Aorta (tissue), 5 donors: Measurements from ENCODE around the gene PTPRM. TPM values are rescaled to one million over a fixed set of nuclear protein-coding genes. Genes with fewer than 3 reads are reported as not detected.

Source experiments
- ATAC-seq: fragments of 200-7000 bp; cut with Tn5 transposase; one replicate; pipeline ENCODE4 v1.9.1; 2022; ENCODE audit warnings: moderate library complexity; ENCODE audit not compliant: low FRiP score
- DNase-seq, 2 donors: peaks; one replicate each; pipeline ENCODE4 v3.0.0-alpha.2; 2020
- H3K27ac ChIP-seq, 2 donors: one replicate each; pipeline ENCODE4 v1.5.1; 2013; ENCODE audit warnings: low read length in 2 of 2, mild to moderate bottlenecking in 2 of 2, moderate library complexity in 2 of 2, control low read depth in 1 of 2, inconsistent platforms in 1 of 2, low read depth in 1 of 2
- H3K27me3 ChIP-seq, 2 donors: one replicate each; pipeline ENCODE4 v1.6.1; 2013; ENCODE audit warnings: control low read depth in 1 of 2, low read length in 1 of 2, mild to moderate bottlenecking in 1 of 2, moderate library complexity in 1 of 2; ENCODE audit not compliant: insufficient read depth in 2 of 2, control insufficient read depth in 1 of 2
- H3K36me3 ChIP-seq, 2 donors: one replicate each; pipeline ENCODE4 v1.6.1; 2013; ENCODE audit warnings: control low read depth in 1 of 2, low read length in 1 of 2, mild to moderate bottlenecking in 1 of 2; ENCODE audit not compliant: insufficient read depth in 2 of 2, control insufficient read depth in 1 of 2
- H3K4me1 ChIP-seq, 2 donors: one replicate each; pipeline ENCODE4 v1.6.1; 2013; ENCODE audit warnings: low read length in 2 of 2, control low read depth in 1 of 2, mild to moderate bottlenecking in 1 of 2, moderate library complexity in 1 of 2; ENCODE audit not compliant: insufficient read depth in 2 of 2, control insufficient read depth in 1 of 2
- H3K4me3 ChIP-seq, 2 donors: one replicate each; pipeline ENCODE4 v1.5.1; 2013; ENCODE audit warnings: low read length in 2 of 2, control low read depth in 1 of 2, mild to moderate bottlenecking in 1 of 2
- H3K9me3 ChIP-seq: one replicate; pipeline ENCODE4 v1.6.1; 2013; ENCODE audit warnings: mild to moderate bottlenecking, low read length; ENCODE audit not compliant: control insufficient read depth
- WGBS, 2 donors: extraction: QIAGEN DNeasy Blood & Tissue Kit; methylation state at CpG; one replicate each; pipeline ENCODE4 v1.1.7; 2013; 5-methylcytosine and 5-hydroxymethylcytosine counted together
- intact Hi-C, 2 donors: fragments of 100-400 bp; cut with DNase I; formaldehyde crosslinking; loops; one replicate each; pipeline versions ENCODE4 v1.14.2 to v1.15.0; 2022
- polyA plus RNA-seq, 2 donors: library from polyadenylated mRNA; stranded (reverse); fragments of 200-250 nt; gene quantifications; one replicate each; pipeline ENCODE4 v1.2.3, GENCODE V29; 2013
- total RNA-seq, 2 donors: library from RNA; stranded (reverse); fragmentation: NEBNext Ultra II Directional; extraction: Animal tissue kit (Norgen Biotek cat#: 25700); gene quantifications; one replicate each; pipeline ENCODE4 v1.2.1, GENCODE V29; 2021
- donor health status: healthy with polysubstance abuse.
- donor health status: Bipolar disorder and iron deficiency.
- donor health status: DM: no; HTN: no; CAD: no.
- donor health status: DM: no; HTN: no; CAD: no.
- donor health status: DM: yes; HTN: yes; CAD: no.

PTPRM gene
- total and polyA plus RNA-seq, 4 donors: 10.6 to 98.9 (median 65.6) TPM

- Histone ChIP-seq H3K4me3 (no peak overlapping the region), H3K27ac (no peak overlapping the region), H3K4me1 (no peaks in the 10 kb centered on the region), H3K27me3 (no peaks in the 10 kb centered on the region), H3K9me3 (no peaks in the 10 kb centered on the region), H3K36me3 (no peaks in the 10 kb centered on the region)
- DNase-seq (no peak), ATAC-seq (no peak)
- intact Hi-C loops: no loop called here
- 97 to 99% methylated on average over 4 of the region's 4 CpGs for WGBS, 2 donors
Observed at GRCh38 chr18:8030201-8030600, 463.1 kb downstream of the PTPRM start.

DNA sequence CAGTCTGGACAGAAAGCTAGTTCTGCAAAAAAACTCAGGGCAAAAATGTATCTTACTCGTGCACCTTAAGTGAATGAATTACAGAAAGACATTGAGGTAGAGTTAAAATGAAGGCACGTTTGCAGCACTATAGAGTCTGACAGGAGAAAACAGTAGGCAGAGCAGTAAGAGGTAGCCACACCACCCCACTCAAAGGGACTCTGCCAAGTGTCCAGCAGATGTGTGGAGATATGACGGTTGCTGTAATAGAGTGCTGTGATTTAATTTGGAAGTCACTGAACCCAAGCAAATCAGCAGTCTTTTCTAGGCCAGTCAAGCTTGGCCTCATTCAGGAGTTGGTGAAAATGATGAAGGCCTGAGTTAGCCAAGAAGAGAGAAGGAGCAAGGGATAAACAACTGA is 464.4 kb downstream of the PTPRM start:
- 87 to 88% methylated on average over 3 of the region's 3 CpGs for WGBS, 2 donors
- Histone ChIP-seq H3K4me1 (no peaks in the 10 kb centered on the region), H3K9me3 (no peaks in the 10 kb centered on the region)

DNA sequence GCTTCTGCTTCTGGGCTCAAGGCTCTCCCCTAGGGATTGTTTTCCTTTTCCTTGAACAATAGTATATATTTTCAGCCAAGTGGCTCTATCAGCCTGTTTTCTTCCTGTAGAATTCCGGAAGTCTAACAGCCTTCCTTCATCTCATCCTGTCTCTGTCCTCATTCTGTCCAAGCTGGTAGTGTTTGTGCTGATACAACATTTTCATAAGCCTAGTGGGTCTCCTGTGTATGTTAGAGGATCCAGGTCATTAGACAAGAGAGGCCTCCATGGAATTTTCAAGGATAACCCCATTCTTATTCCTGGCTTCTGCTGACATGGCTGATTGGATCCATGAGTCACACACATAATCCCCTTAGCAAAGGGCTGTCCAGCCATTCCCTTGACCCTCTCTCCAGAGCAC is 467.6 kb downstream of the PTPRM start:
- no peaks in the 10 kb centered on the region for H3K27me3 ChIP-seq
- 96 to 100% methylated on average over 1 of the region's 1 CpG for WGBS, 2 donors
- no peak overlapping the region for H3K4me3 ChIP-seq
- no peaks in the 10 kb centered on the region for H3K36me3 ChIP-seq
- no peak for DNase-seq
- intact Hi-C loops: no loop called here
- H3K27ac ChIP-seq: no peak overlapping the region
- H3K9me3 ChIP-seq: no peaks in the 10 kb centered on the region
- no peak for ATAC-seq
- no peaks in the 10 kb centered on the region for H3K4me1 ChIP-seq

More for the DNA sequence above, 464.4 kb downstream of the PTPRM start:
- no peak for ATAC-seq
- intact Hi-C loops: no loop called here
- no peak overlapping the region for H3K4me3 ChIP-seq
- DNase-seq: no peak
- H3K36me3 ChIP-seq: no peaks in the 10 kb centered on the region
- H3K27me3 ChIP-seq: no peaks in the 10 kb centered on the region
- H3K27ac ChIP-seq: no peak overlapping the region

DNA sequence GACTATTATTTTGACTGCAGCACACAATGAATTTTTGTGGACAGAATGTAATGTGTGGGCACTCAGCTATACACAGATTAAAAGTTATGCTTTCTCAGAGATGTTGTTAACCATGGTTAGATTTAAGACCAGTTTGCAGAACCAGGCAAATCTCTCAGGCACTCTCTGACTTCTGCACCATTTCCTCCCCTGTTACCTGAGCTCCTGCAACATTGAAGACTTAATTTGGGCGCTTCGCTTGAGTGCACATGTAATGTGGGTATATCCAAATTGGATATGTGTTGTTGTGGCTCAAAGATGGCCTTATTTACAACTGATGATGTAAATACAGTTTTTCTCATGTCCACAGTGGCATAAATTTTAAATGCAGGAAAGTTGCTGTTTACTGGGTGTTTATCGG is 469.4 kb downstream of the PTPRM start:
- ATAC-seq (no peak), DNase-seq (no peak)
- Histone ChIP-seq H3K27ac (no peak overlapping the region), H3K4me1 (no peaks in the 10 kb centered on the region), H3K27me3 (no peaks in the 10 kb centered on the region), H3K36me3 (no peaks in the 10 kb centered on the region), H3K9me3 (no peaks in the 10 kb centered on the region), H3K4me3 (no peak overlapping the region)
- 66 to 96% methylated on average over 3 of the region's 3 CpGs for WGBS, 2 donors
- intact Hi-C loops: no loop called here

- intact Hi-C loops: no loop called here
- 58 to 75% methylated on average over 1 of the region's 1 CpG for WGBS, 2 donors
- H3K27me3 ChIP-seq: no peaks in the 10 kb centered on the region
- no peaks in the 10 kb centered on the region for H3K9me3 ChIP-seq
- no peaks in the 10 kb centered on the region for H3K4me1 ChIP-seq
- ATAC-seq (no peak), DNase-seq (no peak)
- H3K36me3 ChIP-seq: no peaks in the 10 kb centered on the region
- H3K27ac ChIP-seq: no peak overlapping the region
- H3K4me3 ChIP-seq: no peak overlapping the region
Observed at GRCh38 chr18:8037296-8037695, 470.2 kb downstream of the PTPRM start.

GRCh38 chr18:8040021-8040420 is 472.9 kb downstream of the PTPRM start:
- Histone ChIP-seq H3K27me3 (no peaks in the 10 kb centered on the region), H3K4me1 (no peaks in the 10 kb centered on the region), H3K27ac (no peak overlapping the region), H3K4me3 (no peak overlapping the region), H3K9me3 (no peaks in the 10 kb centered on the region), H3K36me3 (no peaks in the 10 kb centered on the region)
- DNase-seq (no peak), ATAC-seq (no peak)
- intact Hi-C loops: no loop called here

- intact Hi-C loops: no loop called here
- DNase-seq (no peak), ATAC-seq (no peak)
- 77 to 80% methylated on average over 1 of the region's 1 CpG for WGBS, 2 donors
- no peak overlapping the region for H3K4me3 ChIP-seq
- H3K4me1 ChIP-seq: no peaks in the 10 kb centered on the region
- H3K9me3 ChIP-seq: no peaks in the 10 kb centered on the region
- no peak overlapping the region for H3K27ac ChIP-seq
- H3K27me3 ChIP-seq: no peaks in the 10 kb centered on the region
- no peaks in the 10 kb centered on the region for H3K36me3 ChIP-seq
Observed at GRCh38 chr18:8041526-8042111, 474.5 kb downstream of the PTPRM start.

DNA sequence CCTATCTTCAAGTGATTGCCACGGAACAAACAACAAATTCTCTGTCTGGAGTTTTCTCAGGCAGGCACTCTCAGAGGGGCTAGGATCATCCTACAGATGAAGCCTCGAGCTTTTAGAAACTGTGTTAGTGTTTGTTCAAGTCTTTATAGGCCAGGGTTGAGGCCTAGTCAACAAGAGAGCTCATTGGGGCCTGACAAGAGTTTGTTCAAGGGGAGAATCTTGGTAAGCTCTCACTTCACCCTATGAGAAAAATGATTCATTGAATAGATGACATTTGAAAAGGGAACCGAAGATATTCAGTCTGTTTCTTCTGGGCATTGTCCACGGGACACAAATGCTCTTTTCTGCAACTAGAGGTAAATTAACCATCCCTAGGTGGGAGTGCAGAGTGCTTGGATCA is 476.9 kb downstream of the PTPRM start:
- DNase-seq: no peak
- ATAC-seq: no peak
- WGBS, 2 donors: 68 to 70% methylated on average over 4 of the region's 4 CpGs
- intact Hi-C loops: no loop called here
- Histone ChIP-seq H3K4me3 (no peak overlapping the region), H3K36me3 (no peaks in the 10 kb centered on the region), H3K4me1 (no peaks in the 10 kb centered on the region), H3K9me3 (no peaks in the 10 kb centered on the region), H3K27ac (no peak overlapping the region), H3K27me3 (no peaks in the 10 kb centered on the region)

- DNase-seq (no peak), ATAC-seq (no peak)
- intact Hi-C loops: no loop called here
- H3K27ac ChIP-seq: no peak overlapping the region
- no peaks in the 10 kb centered on the region for H3K27me3 ChIP-seq
- no peaks in the 10 kb centered on the region for H3K4me1 ChIP-seq
- no peak overlapping the region for H3K4me3 ChIP-seq
- H3K9me3 ChIP-seq: no peaks in the 10 kb centered on the region
- no peaks in the 10 kb centered on the region for H3K36me3 ChIP-seq
- 87 to 93% methylated on average over 8 of the region's 8 CpGs for WGBS, 2 donors
Observed at GRCh38 chr18:8045160-8045883, 478.2 kb downstream of the PTPRM start.
